Measurements from ENCODE around the gene SLC6A9.

Gene SLC6A9

GRCh38 chr1:43947874-43948437, 83.3 kb downstream of the SLC6A9 start:
- no peak for FAIRE-seq

GRCh38 chr1:43947061-43947873, 84.0 kb downstream of the SLC6A9 start:
- DNase-seq (ENCODE audit: low spot score) (no peak), FAIRE-seq (no peak)

More at GRCh38 chr1:43947874-43948437, 83.3 kb downstream of the SLC6A9 start:
- no peak for DNase-seq (ENCODE audit: low spot score)

Measured in RCC 7860 (cell line).